ENCODE results near the gene ZNF554.

Gene ZNF554

DNA sequence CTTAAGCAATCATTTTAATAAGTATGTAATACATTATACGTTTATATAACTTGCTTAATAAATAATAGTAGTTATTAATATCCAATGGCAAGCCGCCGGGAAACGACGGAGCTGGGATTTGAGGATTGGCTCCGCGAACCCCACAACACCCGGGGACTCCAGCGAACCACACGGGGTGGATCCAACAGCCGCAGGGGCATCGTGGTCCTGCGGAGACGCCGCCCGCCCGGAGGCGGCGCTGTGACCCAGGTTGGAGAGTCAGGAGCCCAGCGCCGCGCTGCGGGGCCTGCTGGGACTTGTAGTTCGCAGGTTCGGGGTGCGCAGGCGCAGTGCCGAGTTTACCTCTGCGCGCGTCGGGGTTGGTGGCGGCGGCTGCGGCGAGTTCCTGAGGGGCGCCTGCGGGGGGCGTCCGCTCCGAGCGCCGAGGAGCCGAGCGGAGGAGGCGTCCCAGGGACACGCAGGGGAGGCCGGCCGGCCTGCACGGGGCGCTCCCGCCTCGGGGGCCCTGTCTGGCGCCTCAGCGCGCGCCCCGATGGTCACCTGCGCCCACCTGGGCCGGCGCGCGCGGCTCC is at the start of gene ZNF554:
ZNF554 (plus strand) TSS at position 329 of the 572 bp plus-strand sequence; CDS start at position 533, 204 bp downstream.
- H3K27ac Mint-ChIP-seq: no peak within 1 kb of the TSS
- no peaks in the 10 kb centered on the region for H3K36me3 Mint-ChIP-seq
- H3K4me1 Mint-ChIP-seq (ENCODE audit: low read depth): peaks cover 9% of the 10 kb centered on the region
- H3K27me3 Mint-ChIP-seq: no peaks in the 10 kb centered on the region
- H3K9me3 Mint-ChIP-seq (ENCODE audit: low read depth): no peaks in the 10 kb centered on the region
- H3K4me3 Mint-ChIP-seq: peak within 1 kb of the TSS; percentile 86

- Mint-ChIP-seq H3K27me3 (no peaks in the 10 kb centered on the region), H3K4me1 (ENCODE audit: low read depth) (peaks cover 13% of the 10 kb centered on the region), H3K27ac (no peak overlapping the region), H3K36me3 (no peaks in the 10 kb centered on the region), H3K9me3 (ENCODE audit: low read depth) (no peaks in the 10 kb centered on the region), H3K4me3 (no peak overlapping the region)
These were observed 49.3 kb upstream of the ZNF554 start for GRCh38 chr19:2770055-2771013.

GRCh38 chr19:2771786-2772674 is 47.6 kb upstream of the ZNF554 start:
- peaks cover 26% of the 10 kb centered on the region for H3K4me1 Mint-ChIP-seq (ENCODE audit: low read depth)
- H3K36me3 Mint-ChIP-seq: peaks cover 2% of the 10 kb centered on the region
- H3K9me3 Mint-ChIP-seq (ENCODE audit: low read depth): no peaks in the 10 kb centered on the region
- H3K27me3 Mint-ChIP-seq: no peaks in the 10 kb centered on the region
- no peak overlapping the region for H3K27ac Mint-ChIP-seq
- H3K4me3 Mint-ChIP-seq: no peak overlapping the region

DNA sequence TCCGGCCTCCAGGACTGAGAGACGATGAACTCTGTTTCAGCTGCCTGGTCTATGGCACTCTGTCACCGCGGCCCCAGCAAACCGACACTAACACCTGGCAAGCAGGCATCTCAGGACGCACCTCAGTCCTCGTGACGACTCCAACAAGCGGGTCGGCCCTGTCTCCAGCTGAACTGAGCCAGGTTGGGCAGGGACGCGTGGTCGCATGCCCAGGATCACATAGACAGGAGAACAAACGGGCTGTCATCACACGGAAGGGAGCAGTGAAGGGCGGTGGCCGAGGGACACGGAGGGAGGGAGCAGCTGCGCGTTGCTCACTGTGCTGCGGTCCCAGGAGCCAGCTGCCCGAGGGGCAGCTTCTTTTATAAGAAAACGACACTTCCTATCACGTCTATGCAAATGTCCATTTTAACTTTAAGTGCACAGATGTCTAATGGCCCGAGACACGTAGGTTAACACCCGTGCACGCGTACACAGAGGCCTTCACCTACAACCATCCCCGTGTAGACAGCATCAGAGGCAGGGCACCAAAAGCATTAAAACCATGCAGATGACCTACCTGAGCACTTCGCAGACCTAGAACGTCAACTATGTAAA is 45.5 kb upstream of the ZNF554 start:
- no peak overlapping the region for H3K27ac Mint-ChIP-seq
- peaks cover 2% of the 10 kb centered on the region for H3K36me3 Mint-ChIP-seq
- H3K4me3 Mint-ChIP-seq: peak overlapping the region; percentile 59
- no peaks in the 10 kb centered on the region for H3K27me3 Mint-ChIP-seq
- H3K4me1 Mint-ChIP-seq (ENCODE audit: low read depth): peaks cover 28% of the 10 kb centered on the region
- H3K9me3 Mint-ChIP-seq (ENCODE audit: low read depth): no peaks in the 10 kb centered on the region

- Mint-ChIP-seq H3K27ac (peak overlapping the region; percentile 84), H3K9me3 (ENCODE audit: low read depth) (no peaks in the 10 kb centered on the region), H3K27me3 (no peaks in the 10 kb centered on the region), H3K4me1 (ENCODE audit: low read depth) (peaks cover 30% of the 10 kb centered on the region), H3K36me3 (peaks cover 2% of the 10 kb centered on the region), H3K4me3 (peak overlapping the region; percentile 84)
These were observed 44.6 kb upstream of the ZNF554 start for GRCh38 chr19:2774953-2775555.

DNA sequence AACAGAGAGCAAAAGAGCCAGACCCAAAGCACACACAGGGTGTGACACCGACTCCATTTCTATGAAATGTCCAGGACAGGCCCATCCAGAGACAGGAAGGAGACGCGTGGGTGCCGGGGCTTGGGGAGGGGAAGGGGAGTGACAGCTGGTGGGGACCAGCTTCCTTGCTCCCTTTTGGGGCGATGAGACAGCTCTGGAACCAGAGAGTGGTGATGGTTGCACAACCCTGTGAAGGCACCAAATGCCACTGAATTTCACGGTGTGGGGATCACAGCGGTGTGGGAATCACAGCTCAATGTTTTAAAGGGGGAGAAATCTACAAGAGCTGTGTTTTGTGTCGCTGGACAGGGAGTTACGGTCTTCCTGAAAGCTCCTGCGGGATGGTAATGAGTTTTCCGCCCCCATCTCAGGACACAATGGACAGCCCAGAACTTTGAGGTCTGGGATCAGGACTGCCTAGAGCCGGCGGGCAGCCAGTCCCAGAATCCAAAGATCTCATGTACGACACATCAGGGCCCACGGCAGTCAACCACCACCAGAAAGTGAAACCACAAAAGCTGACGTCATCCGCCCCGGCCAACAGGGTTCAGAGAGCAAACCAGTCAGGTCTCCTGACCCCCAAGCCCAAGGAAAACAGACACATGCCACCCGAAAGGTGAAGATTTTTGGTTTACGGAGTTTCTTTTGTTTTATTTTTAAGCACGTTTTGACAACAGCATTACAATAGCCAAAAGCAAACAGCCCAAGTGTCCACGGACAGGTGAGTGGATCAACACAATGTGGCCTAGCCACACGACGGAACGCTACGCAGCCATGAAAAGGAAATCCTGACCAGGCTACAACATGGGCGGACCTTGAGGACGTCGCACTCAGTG is 43.9 kb upstream of the ZNF554 start:
- H3K27me3 Mint-ChIP-seq: no peaks in the 10 kb centered on the region
- H3K36me3 Mint-ChIP-seq: peaks cover 2% of the 10 kb centered on the region
- H3K4me3 Mint-ChIP-seq: peak overlapping the region; percentile 84
- H3K9me3 Mint-ChIP-seq (ENCODE audit: low read depth): no peaks in the 10 kb centered on the region
- H3K27ac Mint-ChIP-seq: peak overlapping the region; percentile 91
- peaks cover 35% of the 10 kb centered on the region for H3K4me1 Mint-ChIP-seq (ENCODE audit: low read depth)

DNA sequence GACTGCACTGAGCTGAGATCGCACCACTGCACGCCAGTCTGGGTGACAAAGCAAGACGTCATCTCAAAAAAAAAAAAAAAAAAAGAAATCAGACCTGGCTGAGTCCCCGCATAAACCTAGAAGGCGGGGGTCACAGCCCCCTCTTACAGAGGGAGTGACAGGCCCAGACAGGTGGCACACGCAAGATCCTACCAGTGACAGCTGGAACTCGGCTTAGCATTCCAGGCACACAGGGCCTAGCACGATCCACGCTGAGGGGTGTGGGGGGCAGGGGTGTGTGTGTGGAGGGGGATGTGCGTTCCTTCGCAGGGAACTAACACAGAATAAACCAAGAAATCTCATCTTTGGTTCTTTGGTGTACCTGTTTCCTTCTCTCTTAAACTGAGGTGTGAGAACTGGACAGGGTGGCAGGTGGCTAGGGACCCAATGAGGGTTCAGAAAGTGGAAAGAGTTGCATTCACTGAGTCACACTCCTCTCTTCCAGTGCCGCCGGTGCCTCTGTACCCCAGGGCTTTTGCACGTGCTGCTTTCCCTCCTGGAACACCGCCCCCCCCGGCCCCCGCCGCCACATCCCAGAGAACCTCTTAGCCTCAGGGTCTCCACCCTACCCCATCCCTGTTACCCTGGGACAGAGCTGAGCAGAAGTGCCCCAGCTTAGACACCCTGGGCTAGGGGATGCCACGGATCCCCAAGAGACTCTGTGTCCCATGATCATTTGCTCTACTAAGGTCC is 41.5 kb upstream of the ZNF554 start:
- Mint-ChIP-seq H3K27me3 (no peaks in the 10 kb centered on the region), H3K4me3 (peak overlapping the region; percentile 20), H3K4me1 (ENCODE audit: low read depth) (peaks cover 45% of the 10 kb centered on the region), H3K27ac (no peak overlapping the region), H3K36me3 (peaks cover 2% of the 10 kb centered on the region), H3K9me3 (ENCODE audit: low read depth) (no peaks in the 10 kb centered on the region)

GRCh38 chr19:2779121-2779740 is 40.4 kb upstream of the ZNF554 start:
- H3K36me3 Mint-ChIP-seq: peaks cover 2% of the 10 kb centered on the region
- H3K27me3 Mint-ChIP-seq: no peaks in the 10 kb centered on the region
- H3K4me1 Mint-ChIP-seq (ENCODE audit: low read depth): peaks cover 55% of the 10 kb centered on the region
- no peaks in the 10 kb centered on the region for H3K9me3 Mint-ChIP-seq (ENCODE audit: low read depth)
- no peak overlapping the region for H3K4me3 Mint-ChIP-seq
- H3K27ac Mint-ChIP-seq: no peak overlapping the region

DNA sequence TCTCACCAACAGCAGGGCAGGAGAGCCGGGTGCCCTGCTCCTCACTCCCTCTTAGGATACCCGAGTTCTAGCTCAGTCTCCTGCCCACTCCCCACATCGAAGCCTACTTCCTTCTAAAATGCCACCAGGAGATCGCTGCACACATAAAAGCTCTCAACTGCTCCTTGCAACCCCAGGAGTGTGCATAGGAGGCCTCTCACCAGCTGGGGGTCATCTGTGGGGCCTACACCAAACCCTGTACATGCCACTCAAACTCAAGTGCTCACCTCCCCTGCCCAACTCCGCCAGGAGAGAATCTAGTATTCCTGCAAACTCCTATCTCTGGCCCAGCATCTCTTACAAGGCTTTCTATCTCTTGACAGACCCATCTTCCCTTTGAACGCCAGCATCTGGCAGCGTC is 39.4 kb upstream of the ZNF554 start:
- Mint-ChIP-seq H3K27ac (no peak overlapping the region), H3K9me3 (ENCODE audit: low read depth) (no peaks in the 10 kb centered on the region), H3K4me3 (peak overlapping the region; percentile 6), H3K27me3 (no peaks in the 10 kb centered on the region), H3K4me1 (ENCODE audit: low read depth) (peaks cover 55% of the 10 kb centered on the region), H3K36me3 (peaks cover 2% of the 10 kb centered on the region)

- Mint-ChIP-seq H3K36me3 (no peaks in the 10 kb centered on the region), H3K4me1 (ENCODE audit: low read depth) (peaks cover 52% of the 10 kb centered on the region)
These were observed 37.2 kb upstream of the ZNF554 start for GRCh38 chr19:2782329-2782935.

GRCh38 chr19:2782936-2783780 is 36.5 kb upstream of the ZNF554 start, which contains the start of gene SGTA:
Gene SGTA (minus strand): TSS chr19:2783273. CDS start chr19:2769068, 14,205 bp downstream.
- Mint-ChIP-seq H3K9me3 (ENCODE audit: low read depth) (no peaks in the 10 kb centered on the region), H3K4me1 (ENCODE audit: low read depth) (peaks cover 52% of the 10 kb centered on the region), H3K27me3 (no peaks in the 10 kb centered on the region), H3K36me3 (no peaks in the 10 kb centered on the region), H3K27ac (peak within 1 kb of the TSS; percentile 99), H3K4me3 (peak within 1 kb of the TSS; percentile 94)

More at GRCh38 chr19:2782329-2782935, 37.2 kb upstream of the ZNF554 start:
- Mint-ChIP-seq H3K27ac (peak overlapping the region; percentile 88), H3K4me3 (peak overlapping the region; percentile 94), H3K9me3 (ENCODE audit: low read depth) (no peaks in the 10 kb centered on the region), H3K27me3 (no peaks in the 10 kb centered on the region)

Measured in activated naive CD8-positive, alpha-beta T cell (primary cell).